ENCODE results near the gene PPM1L. TPM values are rescaled to one million over a fixed set of nuclear protein-coding genes. Genes with fewer than 3 reads are reported as not detected.

The PPM1L gene
- total and polyA plus RNA-seq, 2 donors (not counting 1 experiment from before 2014, with no cell fraction given), result 0.33 to 2.5 TPM

DNA sequence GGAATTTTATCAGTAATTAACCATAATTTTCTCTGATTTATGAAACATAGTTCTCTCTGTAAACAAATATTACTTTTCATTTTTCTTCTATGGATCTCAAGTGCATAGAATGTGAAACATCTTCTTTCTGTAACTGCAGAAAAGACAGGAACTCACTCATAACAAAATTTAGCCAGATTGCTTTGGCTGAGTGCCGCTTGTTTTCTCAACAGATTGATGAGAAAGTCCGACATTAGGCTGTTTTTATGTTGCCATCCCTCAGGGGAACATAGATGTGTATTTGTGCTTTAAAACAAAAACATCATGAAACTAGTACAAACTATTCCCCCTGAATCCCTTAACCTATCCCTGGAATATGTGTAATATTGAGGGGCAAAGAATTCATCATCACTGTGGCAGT is 194.9 kb downstream of the PPM1L start:
- H3K4me3 ChIP-seq (replicated peaks in 1 of 4; ENCODE audit: control extremely low read depth in 1 of 4, insufficient read depth in 1 of 4, low read depth in 3 of 4, low read length in 4 of 4), result no peak overlapping the region
- TF ChIP-seq, protein P1, sequence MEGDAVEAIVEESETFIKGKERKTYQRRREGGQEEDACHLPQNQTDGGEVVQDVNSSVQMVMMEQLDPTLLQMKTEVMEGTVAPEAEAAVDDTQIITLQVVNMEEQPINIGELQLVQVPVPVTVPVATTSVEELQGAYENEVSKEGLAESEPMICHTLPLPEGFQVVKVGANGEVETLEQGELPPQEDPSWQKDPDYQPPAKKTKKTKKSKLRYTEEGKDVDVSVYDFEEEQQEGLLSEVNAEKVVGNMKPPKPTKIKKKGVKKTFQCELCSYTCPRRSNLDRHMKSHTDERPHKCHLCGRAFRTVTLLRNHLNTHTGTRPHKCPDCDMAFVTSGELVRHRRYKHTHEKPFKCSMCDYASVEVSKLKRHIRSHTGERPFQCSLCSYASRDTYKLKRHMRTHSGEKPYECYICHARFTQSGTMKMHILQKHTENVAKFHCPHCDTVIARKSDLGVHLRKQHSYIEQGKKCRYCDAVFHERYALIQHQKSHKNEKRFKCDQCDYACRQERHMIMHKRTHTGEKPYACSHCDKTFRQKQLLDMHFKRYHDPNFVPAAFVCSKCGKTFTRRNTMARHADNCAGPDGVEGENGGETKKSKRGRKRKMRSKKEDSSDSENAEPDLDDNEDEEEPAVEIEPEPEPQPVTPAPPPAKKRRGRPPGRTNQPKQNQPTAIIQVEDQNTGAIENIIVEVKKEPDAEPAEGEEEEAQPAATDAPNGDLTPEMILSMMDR (conservative IDR thresholded peaks at IDR 0.05 in 1 of 2, IDR thresholded peaks at IDR 0.05 in 1 of 2; ENCODE audit: low read depth in 1 of 2, low read length in 2 of 2), result no peak
- TF ChIP-seq EZH2 (IDR thresholded peaks at IDR 0.05; ENCODE audit: low read length, missing control alignments), result no peak
- H3K79me2 ChIP-seq (ENCODE audit: control insufficient read depth, insufficient read depth, low read length), result no peaks in the 10 kb centered on the region
- no peaks in the 10 kb centered on the region for H3K9me3 ChIP-seq (ENCODE audit: control insufficient read depth, insufficient read depth, low read depth, low read length)
- no peak for DNase-seq (ENCODE audit: low read depth in 2 of 2)
- no peak overlapping the region for H3K9ac ChIP-seq (ENCODE audit: insufficient read depth, low read length)
- H3K4me1 ChIP-seq (ENCODE audit: control insufficient read depth, extremely low read depth, insufficient read depth, low read length), result no peaks in the 10 kb centered on the region
- no peak overlapping the region for H3K27ac ChIP-seq (ENCODE audit: insufficient read depth, low read length)
- no peaks in the 10 kb centered on the region for H3K27me3 ChIP-seq (ENCODE audit: control insufficient read depth, insufficient read depth, low read length)
- no peak overlapping the region for H2AFZ ChIP-seq (ENCODE audit: low read length)
- H3K4me2 ChIP-seq (ENCODE audit: extremely low read depth, insufficient read depth, low read length), result no peak overlapping the region
- H4K20me1 ChIP-seq (ENCODE audit: control insufficient read depth, extremely low read depth, insufficient read depth, low read length), result no peaks in the 10 kb centered on the region
- H3K36me3 ChIP-seq (ENCODE audit: control insufficient read depth, insufficient read depth, low read length), result no peaks in the 10 kb centered on the region

DNA sequence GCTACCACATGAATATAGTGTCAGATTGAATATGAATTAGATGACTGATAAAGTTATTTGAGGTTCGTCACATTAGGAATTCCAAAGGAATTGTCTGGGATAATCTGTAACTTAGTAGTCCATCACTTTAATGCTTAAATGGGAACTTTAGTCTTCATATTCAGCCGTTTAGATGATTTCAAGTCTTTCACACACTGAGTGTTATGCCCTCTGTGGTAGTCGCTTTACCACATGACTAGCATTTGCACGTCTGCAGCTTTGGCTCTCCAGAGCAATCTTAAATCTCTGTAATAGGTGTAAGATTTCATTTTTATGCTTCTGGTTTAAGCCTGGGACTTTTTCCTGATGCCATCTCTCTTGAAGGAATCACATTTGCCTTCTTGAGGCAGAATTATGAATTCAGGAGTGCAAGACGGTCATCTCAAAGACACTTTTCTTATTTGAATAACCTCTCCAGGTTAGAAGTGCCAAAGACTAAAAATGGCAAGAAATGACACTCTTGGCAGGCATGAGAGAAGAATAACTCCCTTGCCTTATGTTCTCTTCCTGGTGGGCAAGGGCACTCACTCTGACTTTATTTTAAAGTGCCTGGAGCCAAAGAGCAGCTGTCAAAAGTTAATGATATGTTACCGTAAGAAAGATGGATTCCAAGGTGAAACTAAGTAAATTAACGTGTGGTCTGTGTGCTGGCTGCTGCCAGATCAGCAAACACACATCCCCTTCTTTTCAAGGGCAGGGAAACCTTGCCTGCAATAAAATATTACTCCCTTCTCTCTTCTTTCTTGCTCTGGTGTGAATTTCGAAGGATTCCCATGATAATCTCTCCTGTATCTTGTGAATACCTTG is 195.8 kb downstream of the PPM1L start:
- Histone ChIP-seq H3K4me3 (replicated peaks in 1 of 4; ENCODE audit: control extremely low read depth in 1 of 4, insufficient read depth in 1 of 4, low read depth in 3 of 4, low read length in 4 of 4) (no peak overlapping the region), H3K4me2 (ENCODE audit: extremely low read depth, insufficient read depth, low read length) (no peak overlapping the region), H3K79me2 (ENCODE audit: control insufficient read depth, insufficient read depth, low read length) (no peaks in the 10 kb centered on the region), H3K36me3 (ENCODE audit: control insufficient read depth, insufficient read depth, low read length) (no peaks in the 10 kb centered on the region), H3K27ac (ENCODE audit: insufficient read depth, low read length) (no peak overlapping the region), H3K4me1 (ENCODE audit: control insufficient read depth, extremely low read depth, insufficient read depth, low read length) (no peaks in the 10 kb centered on the region), H3K27me3 (ENCODE audit: control insufficient read depth, insufficient read depth, low read length) (no peaks in the 10 kb centered on the region), H4K20me1 (ENCODE audit: control insufficient read depth, extremely low read depth, insufficient read depth, low read length) (no peaks in the 10 kb centered on the region), H2AFZ (ENCODE audit: low read length) (no peak overlapping the region), H3K9ac (ENCODE audit: insufficient read depth, low read length) (no peak overlapping the region), H3K9me3 (ENCODE audit: control insufficient read depth, insufficient read depth, low read depth, low read length) (no peaks in the 10 kb centered on the region)
- no peak for DNase-seq (ENCODE audit: low read depth in 2 of 2)
- TF ChIP-seq EZH2 (IDR thresholded peaks at IDR 0.05; ENCODE audit: low read length, missing control alignments), result no peak
- TF ChIP-seq, protein P1 (conservative IDR thresholded peaks at IDR 0.05 in 1 of 2, IDR thresholded peaks at IDR 0.05 in 1 of 2; ENCODE audit: low read depth in 1 of 2, low read length in 2 of 2), result no peak

DNA sequence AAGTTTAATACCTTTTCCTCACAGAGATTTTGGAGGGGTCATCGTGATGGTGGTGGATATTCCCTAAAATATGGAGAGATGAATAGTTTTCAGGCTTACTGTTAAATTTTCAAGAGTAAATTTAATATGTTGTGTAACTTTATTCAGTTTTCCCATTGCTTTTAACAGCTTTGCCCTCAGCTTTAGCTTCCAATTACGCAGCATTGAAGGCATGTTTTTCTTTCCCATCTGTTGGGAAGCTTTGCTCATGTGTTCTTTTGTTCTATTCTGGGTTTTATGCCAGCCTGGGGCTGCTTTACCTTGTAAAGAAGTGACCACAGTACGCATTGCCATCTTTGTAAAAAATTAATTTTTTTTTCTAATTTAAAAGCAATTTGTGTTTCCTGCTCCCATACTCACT is 197.7 kb downstream of the PPM1L start:
- no peaks in the 10 kb centered on the region for H3K9me3 ChIP-seq (ENCODE audit: control insufficient read depth, insufficient read depth, low read depth, low read length)
- H3K9ac ChIP-seq (ENCODE audit: insufficient read depth, low read length), result no peak overlapping the region
- no peaks in the 10 kb centered on the region for H3K4me1 ChIP-seq (ENCODE audit: control insufficient read depth, extremely low read depth, insufficient read depth, low read length)
- TF ChIP-seq, protein P1 (conservative IDR thresholded peaks at IDR 0.05 in 1 of 2, IDR thresholded peaks at IDR 0.05 in 1 of 2; ENCODE audit: low read depth in 1 of 2, low read length in 2 of 2), result no peak
- TF ChIP-seq EZH2 (IDR thresholded peaks at IDR 0.05; ENCODE audit: low read length, missing control alignments), result no peak
- H3K4me2 ChIP-seq (ENCODE audit: extremely low read depth, insufficient read depth, low read length), result no peak overlapping the region
- H2AFZ ChIP-seq (ENCODE audit: low read length), result no peak overlapping the region
- no peaks in the 10 kb centered on the region for H3K79me2 ChIP-seq (ENCODE audit: control insufficient read depth, insufficient read depth, low read length)
- H3K27ac ChIP-seq (ENCODE audit: insufficient read depth, low read length), result no peak overlapping the region
- H3K27me3 ChIP-seq (ENCODE audit: control insufficient read depth, insufficient read depth, low read length), result no peaks in the 10 kb centered on the region
- H3K36me3 ChIP-seq (ENCODE audit: control insufficient read depth, insufficient read depth, low read length), result no peaks in the 10 kb centered on the region
- no peak overlapping the region for H3K4me3 ChIP-seq (replicated peaks in 1 of 4; ENCODE audit: control extremely low read depth in 1 of 4, insufficient read depth in 1 of 4, low read depth in 3 of 4, low read length in 4 of 4)
- peak in 1 of 2 donors; percentile 39 for DNase-seq (ENCODE audit: low read depth in 2 of 2)
- H4K20me1 ChIP-seq (ENCODE audit: control insufficient read depth, extremely low read depth, insufficient read depth, low read length), result no peaks in the 10 kb centered on the region
